ENCODE measurements around the gene DDX17.

DNA sequence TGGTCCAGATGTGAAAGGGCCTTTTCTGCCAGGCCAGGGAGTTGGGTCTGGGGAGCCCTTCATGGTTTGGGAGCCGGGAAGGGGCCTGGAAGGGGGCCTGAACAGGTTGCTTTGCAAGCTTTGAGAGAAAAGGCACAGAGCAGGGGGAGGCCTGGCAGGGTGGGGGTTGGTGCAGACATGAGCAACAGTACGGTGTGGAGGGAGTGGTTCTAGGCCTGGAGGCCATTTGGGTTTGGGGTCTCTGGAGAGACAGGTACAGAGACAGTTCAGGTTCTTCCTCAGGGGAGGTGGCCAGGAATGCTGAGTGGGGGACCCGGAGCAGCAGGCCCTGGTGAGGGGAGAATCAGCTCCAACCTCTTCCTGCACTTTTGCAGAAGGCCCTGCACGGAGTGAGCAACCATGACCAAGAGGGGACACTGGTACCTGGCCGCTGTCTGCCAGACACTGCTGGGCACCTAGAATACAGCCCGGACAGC, 36.8 kb downstream of the DDX17 start:
- TF ChIP-seq, protein P1, sequence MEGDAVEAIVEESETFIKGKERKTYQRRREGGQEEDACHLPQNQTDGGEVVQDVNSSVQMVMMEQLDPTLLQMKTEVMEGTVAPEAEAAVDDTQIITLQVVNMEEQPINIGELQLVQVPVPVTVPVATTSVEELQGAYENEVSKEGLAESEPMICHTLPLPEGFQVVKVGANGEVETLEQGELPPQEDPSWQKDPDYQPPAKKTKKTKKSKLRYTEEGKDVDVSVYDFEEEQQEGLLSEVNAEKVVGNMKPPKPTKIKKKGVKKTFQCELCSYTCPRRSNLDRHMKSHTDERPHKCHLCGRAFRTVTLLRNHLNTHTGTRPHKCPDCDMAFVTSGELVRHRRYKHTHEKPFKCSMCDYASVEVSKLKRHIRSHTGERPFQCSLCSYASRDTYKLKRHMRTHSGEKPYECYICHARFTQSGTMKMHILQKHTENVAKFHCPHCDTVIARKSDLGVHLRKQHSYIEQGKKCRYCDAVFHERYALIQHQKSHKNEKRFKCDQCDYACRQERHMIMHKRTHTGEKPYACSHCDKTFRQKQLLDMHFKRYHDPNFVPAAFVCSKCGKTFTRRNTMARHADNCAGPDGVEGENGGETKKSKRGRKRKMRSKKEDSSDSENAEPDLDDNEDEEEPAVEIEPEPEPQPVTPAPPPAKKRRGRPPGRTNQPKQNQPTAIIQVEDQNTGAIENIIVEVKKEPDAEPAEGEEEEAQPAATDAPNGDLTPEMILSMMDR (IDR thresholded peaks at IDR 0.05): no peak
- TF ChIP-seq POLR2A (IDR thresholded peaks at IDR 0.05): no peak
